Activated T-cell treated with anti-CD3 and anti-CD28 coated beads, Interleukin-2, amount 50 U/mL, for 24 hours (primary cell): ENCODE results near the gene PTPRG.

Source experiments
- DNase-seq: peaks from one replicate; pipeline ENCODE4 v3.0.0-alpha.2; 2020
- H3K27ac Mint-ChIP-seq: 2 replicates; pipeline ENCODE4 v1.8.0; 2020; ENCODE audit warnings: mild to moderate bottlenecking, mixed read lengths
- H3K27me3 Mint-ChIP-seq: 2 replicates; pipeline ENCODE4 v1.8.0; 2020; ENCODE audit warnings: mixed read lengths
- H3K36me3 Mint-ChIP-seq: 2 replicates; pipeline ENCODE4 v1.8.0; 2020; ENCODE audit warnings: low read depth, mixed read lengths
- H3K4me1 Mint-ChIP-seq: 2 replicates; pipeline ENCODE4 v1.8.0; 2020; ENCODE audit warnings: low read depth, mixed read lengths
- H3K4me3 Mint-ChIP-seq: 2 replicates; pipeline ENCODE4 v1.8.0; 2020; ENCODE audit warnings: mild to moderate bottlenecking, moderate library complexity, mixed read lengths
- H3K9me3 Mint-ChIP-seq: 2 replicates; pipeline ENCODE4 v1.8.0; 2020; ENCODE audit warnings: mixed read lengths

PTPRG gene

DNA sequence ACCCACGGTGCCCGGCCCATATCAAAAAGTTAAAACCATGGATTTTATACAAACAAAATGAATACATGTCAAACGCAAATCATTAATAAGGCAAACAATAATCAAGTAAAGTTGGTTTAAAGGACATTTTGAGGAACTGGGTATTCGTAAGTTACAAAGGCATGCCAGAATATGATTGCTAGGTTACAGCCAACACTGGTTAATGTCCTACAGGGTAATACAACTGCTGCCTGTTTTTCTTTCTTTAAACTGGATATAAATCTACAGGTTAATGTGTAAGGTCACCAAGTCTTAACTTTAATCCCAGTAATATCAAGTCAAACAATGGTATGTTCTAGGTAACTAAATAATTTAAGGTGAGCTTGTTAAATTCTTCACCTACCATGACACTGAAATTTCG lies 166.1 kb downstream of the PTPRG start:
- Mint-ChIP-seq H3K36me3 (no peaks in the 10 kb centered on the region), H3K27me3 (no peaks in the 10 kb centered on the region), H3K27ac (no peak overlapping the region), H3K4me1 (no peaks in the 10 kb centered on the region), H3K4me3 (no peak overlapping the region), H3K9me3 (peaks cover 3% of the 10 kb centered on the region)
- DNase-seq: no peak

DNA sequence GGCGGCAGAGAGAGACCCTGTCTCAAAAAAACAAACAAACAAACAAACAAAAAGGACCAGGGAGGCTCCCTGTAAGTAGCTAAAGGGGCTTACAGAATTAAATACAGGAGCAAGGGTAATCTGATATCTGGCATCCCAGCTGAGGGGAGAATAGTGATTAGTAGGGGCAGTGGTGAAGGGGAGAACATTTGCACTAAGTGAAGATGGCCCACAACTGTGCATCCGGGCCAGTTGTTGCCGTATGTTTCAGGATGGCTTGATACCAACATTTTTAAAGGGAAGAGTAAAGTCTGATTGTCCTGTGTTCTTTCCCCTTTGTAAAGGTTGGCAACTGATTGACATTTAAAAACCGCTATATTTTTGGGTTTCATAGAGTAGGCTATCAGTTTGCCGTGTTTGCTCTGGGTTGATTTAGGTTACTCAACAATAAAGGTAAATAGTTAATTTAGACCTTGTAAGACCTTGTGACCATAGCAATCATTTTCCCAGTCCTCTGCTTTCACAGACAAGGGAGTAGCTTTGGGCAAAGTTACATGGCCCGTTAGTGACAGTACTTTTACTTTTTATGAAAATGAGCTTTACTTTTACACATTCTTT lies 167.8 kb downstream of the PTPRG start:
- no peak overlapping the region for H3K4me3 Mint-ChIP-seq
- no peak overlapping the region for H3K27ac Mint-ChIP-seq
- H3K4me1 Mint-ChIP-seq: no peaks in the 10 kb centered on the region
- no peak for DNase-seq
- no peaks in the 10 kb centered on the region for H3K9me3 Mint-ChIP-seq
- no peaks in the 10 kb centered on the region for H3K27me3 Mint-ChIP-seq
- no peaks in the 10 kb centered on the region for H3K36me3 Mint-ChIP-seq

DNA sequence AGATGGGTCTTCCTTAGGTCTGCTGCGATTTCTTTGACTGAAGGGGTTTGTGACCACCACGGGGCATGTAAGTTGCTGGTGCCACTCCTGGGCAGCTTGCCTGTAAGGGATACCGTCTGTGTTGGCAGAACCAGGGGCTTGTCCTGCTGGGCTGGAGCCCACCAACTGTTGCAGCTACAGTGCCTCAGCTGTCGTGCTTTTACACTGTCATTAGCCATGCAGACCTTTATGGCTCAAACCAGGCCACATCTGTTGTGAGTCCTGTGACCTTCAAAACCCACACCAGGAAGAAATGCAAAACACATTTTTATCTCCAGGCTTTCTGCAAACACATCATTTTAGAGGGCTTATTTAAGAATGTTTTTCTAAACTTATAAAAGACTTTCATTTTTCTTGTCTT lies 168.7 kb downstream of the PTPRG start:
- Mint-ChIP-seq H3K9me3 (no peaks in the 10 kb centered on the region), H3K27ac (no peak overlapping the region), H3K36me3 (no peaks in the 10 kb centered on the region), H3K27me3 (no peaks in the 10 kb centered on the region), H3K4me1 (no peaks in the 10 kb centered on the region), H3K4me3 (no peak overlapping the region)
- DNase-seq: no peak

DNA sequence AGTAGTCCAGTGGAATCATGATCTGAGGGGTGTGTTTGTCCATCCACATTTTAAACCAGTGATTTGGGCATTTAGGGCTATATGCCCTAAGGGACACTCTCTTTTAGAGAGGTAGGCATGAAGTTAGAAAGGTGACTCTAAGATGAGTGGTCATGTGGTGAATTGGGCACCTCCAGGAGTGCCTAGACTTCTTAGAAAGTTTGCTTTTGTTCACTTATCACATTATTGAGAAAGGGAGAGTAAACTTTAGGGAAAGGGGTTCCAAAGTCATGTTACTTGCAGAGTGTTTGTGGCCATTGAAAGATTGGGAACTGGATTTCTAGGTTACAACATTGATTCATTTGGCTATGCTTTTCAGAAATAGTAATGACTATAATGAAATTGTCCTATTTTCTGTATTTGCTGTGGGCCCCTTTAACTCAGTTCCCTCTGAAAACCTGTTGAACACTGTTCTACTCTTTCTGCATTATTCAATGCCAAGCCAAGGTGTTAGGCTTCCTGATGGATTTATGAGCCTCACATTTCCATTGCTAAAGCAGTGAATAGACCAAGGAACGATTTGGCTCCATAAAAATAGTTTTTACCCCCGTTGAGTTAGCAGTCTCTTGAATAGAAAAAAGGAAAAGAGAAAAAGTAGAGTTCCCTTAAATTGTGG lies 169.3 kb downstream of the PTPRG start:
- no peak for DNase-seq
- H3K27ac Mint-ChIP-seq: no peak overlapping the region
- no peaks in the 10 kb centered on the region for H3K9me3 Mint-ChIP-seq
- H3K27me3 Mint-ChIP-seq: no peaks in the 10 kb centered on the region
- H3K4me1 Mint-ChIP-seq: no peaks in the 10 kb centered on the region
- no peaks in the 10 kb centered on the region for H3K36me3 Mint-ChIP-seq
- no peak overlapping the region for H3K4me3 Mint-ChIP-seq

DNA sequence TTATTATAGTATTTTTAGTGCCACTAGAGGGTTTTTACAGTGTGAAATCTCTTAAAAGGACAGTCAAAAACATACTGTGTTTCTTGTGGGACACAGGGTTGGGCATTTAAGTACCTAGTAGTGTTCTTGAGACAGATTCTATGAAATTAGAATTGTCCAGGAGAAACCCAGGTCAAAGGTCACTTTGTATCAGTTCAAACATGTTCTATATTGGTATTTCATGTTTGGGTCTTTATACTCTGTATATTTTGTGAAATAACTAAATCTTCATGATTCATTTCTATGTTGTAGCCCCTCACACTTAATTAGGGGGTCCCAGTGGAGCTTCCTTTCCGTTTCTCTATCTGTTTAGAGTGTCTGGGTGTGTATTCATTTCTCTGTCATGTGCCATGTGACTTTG lies 171.6 kb downstream of the PTPRG start:
- no peak overlapping the region for H3K27ac Mint-ChIP-seq
- no peaks in the 10 kb centered on the region for H3K4me1 Mint-ChIP-seq
- DNase-seq: no peak
- no peaks in the 10 kb centered on the region for H3K27me3 Mint-ChIP-seq
- H3K4me3 Mint-ChIP-seq: no peak overlapping the region
- no peaks in the 10 kb centered on the region for H3K9me3 Mint-ChIP-seq
- no peaks in the 10 kb centered on the region for H3K36me3 Mint-ChIP-seq

DNA sequence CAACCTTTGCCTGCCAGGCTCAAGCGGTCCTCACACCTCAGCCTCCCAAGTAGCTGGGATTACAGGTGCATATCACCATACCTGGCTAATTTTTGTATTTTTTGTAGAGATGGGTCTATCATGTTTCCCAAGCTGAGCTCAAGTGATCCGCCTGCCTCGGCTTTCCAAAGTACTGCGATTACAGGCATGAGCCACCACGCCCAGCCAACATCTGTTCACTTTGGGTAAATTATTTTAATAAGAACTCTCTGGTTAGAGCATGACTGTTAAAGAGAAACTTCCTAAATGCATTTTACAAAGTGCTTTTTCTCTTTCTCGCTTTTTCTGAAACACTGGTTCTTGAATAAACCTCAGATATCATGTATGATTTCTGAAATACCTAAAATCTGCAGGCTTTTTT lies 172.5 kb downstream of the PTPRG start:
- Mint-ChIP-seq H3K9me3 (no peaks in the 10 kb centered on the region), H3K27ac (no peak overlapping the region), H3K4me3 (no peak overlapping the region), H3K4me1 (no peaks in the 10 kb centered on the region), H3K27me3 (no peaks in the 10 kb centered on the region), H3K36me3 (no peaks in the 10 kb centered on the region)
- DNase-seq: no peak

DNA sequence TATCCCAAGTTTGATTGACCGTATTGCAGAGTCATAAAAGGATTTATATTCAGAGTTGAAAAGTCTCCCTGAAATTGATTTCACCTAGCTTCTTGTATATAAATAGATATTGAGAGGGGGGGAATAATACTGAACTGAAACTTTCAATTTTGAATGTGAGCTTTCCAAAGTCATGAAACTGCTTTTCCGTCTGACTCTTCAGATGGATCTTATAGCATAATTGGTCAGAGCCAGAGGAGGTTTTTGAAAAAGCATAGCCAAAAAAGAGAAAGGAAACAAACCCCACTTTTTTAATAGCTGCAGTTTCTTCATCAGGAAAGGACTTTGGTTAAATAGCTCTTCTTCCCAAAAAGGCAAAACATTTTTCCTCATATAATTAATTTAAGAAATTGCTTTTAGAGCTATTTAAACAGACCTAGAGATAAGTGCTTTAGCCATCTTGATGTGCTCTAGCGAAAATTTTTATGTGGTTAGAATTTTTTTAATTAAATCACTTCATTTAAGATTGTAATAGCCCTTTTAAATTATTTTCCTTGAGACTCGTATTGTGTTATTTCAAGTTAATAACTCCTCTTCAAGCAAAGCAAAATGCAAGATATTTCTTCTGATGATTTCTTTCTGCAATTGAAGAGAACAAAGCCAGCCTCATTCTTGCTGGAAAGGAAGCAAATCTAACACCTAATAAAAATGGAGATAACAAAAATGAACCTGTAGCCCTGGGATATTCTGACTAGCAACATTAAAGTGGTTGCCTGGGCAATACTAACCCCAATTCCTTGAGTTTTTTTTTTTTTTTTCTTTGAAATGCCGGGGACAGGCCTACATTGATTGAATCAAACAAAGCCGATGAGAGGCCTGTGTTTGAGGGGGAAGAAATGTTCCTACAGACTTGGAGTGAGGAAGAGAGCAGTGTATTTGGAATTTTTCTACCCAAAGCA lies 173.6 kb downstream of the PTPRG start:
- Mint-ChIP-seq H3K4me3 (no peak overlapping the region), H3K27me3 (no peaks in the 10 kb centered on the region), H3K9me3 (no peaks in the 10 kb centered on the region), H3K27ac (no peak overlapping the region), H3K36me3 (no peaks in the 10 kb centered on the region), H3K4me1 (no peaks in the 10 kb centered on the region)
- no peak for DNase-seq

DNA sequence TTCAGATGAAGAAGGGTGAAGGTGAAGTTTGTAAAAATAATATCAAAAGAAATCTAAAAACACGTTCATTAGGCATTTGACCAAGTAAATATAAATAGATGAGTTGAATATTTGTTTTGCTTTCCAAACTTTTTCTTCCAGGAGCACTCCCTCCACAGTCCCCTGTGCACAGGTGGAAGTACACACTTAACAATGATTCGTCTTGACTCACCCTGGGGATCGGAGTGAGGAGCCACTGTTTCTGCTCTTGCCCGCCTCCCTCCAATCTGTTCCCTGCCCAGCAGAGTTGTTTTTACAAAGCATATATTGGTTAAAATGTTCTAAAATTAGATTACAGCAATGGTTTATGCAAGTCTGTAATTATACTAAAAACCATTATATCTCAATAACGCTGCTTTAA lies 175.1 kb downstream of the PTPRG start:
- Mint-ChIP-seq H3K4me1 (no peaks in the 10 kb centered on the region), H3K27ac (no peak overlapping the region), H3K9me3 (no peaks in the 10 kb centered on the region), H3K36me3 (no peaks in the 10 kb centered on the region), H3K27me3 (no peaks in the 10 kb centered on the region), H3K4me3 (no peak overlapping the region)
- DNase-seq: no peak

DNA sequence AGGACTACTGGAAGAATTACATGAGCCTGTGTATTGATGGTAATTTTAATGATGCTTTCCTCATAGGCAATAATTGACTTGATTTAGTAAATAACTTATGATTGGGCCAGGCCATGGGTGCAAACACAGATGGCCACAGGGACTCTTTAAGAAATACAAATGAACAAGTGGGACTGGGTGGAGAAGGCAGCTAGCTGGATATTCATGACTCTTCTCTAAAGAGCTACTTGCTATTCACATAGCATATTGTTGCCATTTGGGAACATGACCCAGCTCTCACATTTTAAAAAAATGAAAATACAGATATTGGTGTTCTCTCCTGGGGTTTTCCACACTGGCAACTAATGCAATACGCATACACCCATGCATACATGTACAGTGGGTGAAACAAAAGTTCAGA lies 178.3 kb downstream of the PTPRG start:
- H3K27ac Mint-ChIP-seq: no peak overlapping the region
- no peaks in the 10 kb centered on the region for H3K27me3 Mint-ChIP-seq
- H3K4me1 Mint-ChIP-seq: no peaks in the 10 kb centered on the region
- H3K36me3 Mint-ChIP-seq: no peaks in the 10 kb centered on the region
- DNase-seq: no peak
- H3K4me3 Mint-ChIP-seq: no peak overlapping the region
- H3K9me3 Mint-ChIP-seq: no peaks in the 10 kb centered on the region

DNA sequence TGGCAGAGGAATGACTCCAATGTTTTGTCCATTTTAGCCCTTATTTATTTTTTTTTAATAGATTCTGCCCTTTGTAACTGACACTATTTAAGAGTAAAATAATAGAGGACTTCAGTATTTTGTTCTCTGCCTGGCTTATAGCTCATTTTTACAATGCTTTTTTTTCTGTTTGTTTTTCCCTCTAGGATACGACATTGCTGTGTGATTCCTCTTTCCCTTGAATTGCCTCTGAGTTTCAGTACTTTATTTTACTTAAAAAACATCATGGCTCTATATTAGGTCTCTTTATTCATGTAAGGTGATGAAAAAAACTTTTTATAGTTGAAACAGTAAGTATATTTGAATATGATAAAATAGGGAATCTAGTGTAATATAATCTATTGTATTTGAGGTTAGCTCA lies 179.1 kb downstream of the PTPRG start:
- DNase-seq: no peak
- Mint-ChIP-seq H3K4me1 (no peaks in the 10 kb centered on the region), H3K4me3 (no peak overlapping the region), H3K27ac (no peak overlapping the region), H3K27me3 (no peaks in the 10 kb centered on the region), H3K36me3 (no peaks in the 10 kb centered on the region), H3K9me3 (no peaks in the 10 kb centered on the region)

DNA sequence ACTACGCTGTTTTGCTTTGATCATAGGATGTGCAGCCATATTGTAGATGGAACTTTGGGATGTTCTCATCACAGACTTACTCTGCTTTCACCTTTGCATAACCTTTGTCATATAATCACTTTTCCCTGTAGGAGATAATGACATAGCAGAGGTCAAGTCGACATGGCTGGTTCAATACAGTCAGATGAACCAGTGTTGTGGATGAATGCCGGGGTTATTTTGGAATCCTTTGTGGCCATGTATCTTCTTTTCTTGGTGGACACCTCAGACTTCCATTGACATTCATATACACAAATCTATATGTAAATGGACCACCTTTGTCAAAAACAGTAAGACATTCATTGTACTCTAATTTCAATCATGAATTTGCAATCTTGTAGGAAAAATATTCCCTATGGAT lies 180.2 kb downstream of the PTPRG start:
- H3K4me1 Mint-ChIP-seq: no peaks in the 10 kb centered on the region
- DNase-seq: no peak
- no peaks in the 10 kb centered on the region for H3K9me3 Mint-ChIP-seq
- no peak overlapping the region for H3K4me3 Mint-ChIP-seq
- H3K36me3 Mint-ChIP-seq: no peaks in the 10 kb centered on the region
- no peak overlapping the region for H3K27ac Mint-ChIP-seq
- H3K27me3 Mint-ChIP-seq: no peaks in the 10 kb centered on the region

DNA sequence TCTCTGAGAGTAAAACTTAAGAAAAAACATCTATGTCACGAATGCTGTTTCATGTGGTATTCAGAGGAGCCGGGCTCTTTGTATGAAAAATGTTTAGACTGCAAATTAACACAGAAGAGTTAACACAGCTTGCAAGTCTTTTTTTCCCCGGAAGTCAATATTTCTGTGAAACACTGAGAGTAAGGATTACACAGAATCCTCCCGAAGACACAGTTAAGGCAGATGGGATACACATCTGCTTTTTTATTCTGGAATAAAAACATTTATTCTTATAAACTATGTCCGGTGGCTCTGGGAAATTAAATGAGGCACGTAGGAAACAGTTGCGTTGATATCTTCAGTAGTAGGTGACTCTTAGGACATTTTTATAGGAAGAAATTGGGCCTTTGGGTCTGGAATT lies 180.6 kb downstream of the PTPRG start:
- H3K4me1 Mint-ChIP-seq: no peaks in the 10 kb centered on the region
- no peak for DNase-seq
- H3K27ac Mint-ChIP-seq: no peak overlapping the region
- H3K36me3 Mint-ChIP-seq: no peaks in the 10 kb centered on the region
- H3K4me3 Mint-ChIP-seq: no peak overlapping the region
- H3K9me3 Mint-ChIP-seq: no peaks in the 10 kb centered on the region
- no peaks in the 10 kb centered on the region for H3K27me3 Mint-ChIP-seq

DNA sequence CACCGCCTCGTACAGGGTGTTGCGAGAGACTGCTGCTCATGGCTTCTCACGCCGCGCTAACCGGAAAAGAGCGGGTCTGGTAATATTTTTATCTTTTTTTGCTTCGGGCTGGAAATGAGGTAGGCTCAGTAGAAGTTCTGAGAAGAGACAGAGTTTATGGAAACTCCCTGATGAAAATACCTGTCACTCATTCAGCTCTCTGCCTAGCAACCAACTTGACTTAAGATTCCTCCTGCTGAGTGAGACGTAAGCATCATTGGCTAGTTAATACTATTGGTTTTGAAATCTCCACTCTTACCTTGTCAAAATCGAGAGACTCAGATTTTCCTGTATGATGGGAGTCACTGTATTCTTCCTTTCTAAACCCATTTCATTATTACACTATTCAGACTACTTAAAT lies 181.7 kb downstream of the PTPRG start:
- Mint-ChIP-seq H3K4me1 (no peaks in the 10 kb centered on the region), H3K36me3 (no peaks in the 10 kb centered on the region), H3K27ac (no peak overlapping the region), H3K9me3 (no peaks in the 10 kb centered on the region), H3K4me3 (no peak overlapping the region), H3K27me3 (no peaks in the 10 kb centered on the region)
- no peak for DNase-seq

DNA sequence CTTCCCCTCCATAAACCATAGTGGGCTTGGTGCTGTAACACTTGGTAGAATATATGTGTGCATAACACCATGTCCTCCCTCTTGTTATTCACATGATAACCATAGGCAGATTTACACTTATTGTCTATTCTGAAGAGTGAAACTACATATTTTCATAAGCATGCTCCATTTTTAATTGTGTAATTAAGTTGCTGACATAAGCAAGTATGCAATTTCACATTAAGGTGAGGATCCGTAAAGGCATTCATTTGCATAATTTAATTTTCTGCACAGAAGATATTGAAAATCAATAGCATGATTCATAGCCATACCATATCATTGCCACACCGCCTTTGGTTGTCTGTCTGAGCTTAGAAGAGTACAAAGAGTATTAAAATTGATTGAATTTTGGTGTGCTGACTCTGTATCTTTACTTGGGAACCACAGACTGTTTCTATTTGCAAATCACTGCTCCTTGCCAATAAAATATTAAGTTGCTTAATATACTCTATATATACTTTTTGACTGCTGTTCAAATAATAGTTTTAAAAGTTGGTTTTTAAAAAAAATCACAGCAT lies 182.4 kb downstream of the PTPRG start:
- no peaks in the 10 kb centered on the region for H3K36me3 Mint-ChIP-seq
- H3K27ac Mint-ChIP-seq: no peak overlapping the region
- no peak overlapping the region for H3K4me3 Mint-ChIP-seq
- H3K27me3 Mint-ChIP-seq: no peaks in the 10 kb centered on the region
- no peaks in the 10 kb centered on the region for H3K4me1 Mint-ChIP-seq
- H3K9me3 Mint-ChIP-seq: no peaks in the 10 kb centered on the region
- no peak for DNase-seq

DNA sequence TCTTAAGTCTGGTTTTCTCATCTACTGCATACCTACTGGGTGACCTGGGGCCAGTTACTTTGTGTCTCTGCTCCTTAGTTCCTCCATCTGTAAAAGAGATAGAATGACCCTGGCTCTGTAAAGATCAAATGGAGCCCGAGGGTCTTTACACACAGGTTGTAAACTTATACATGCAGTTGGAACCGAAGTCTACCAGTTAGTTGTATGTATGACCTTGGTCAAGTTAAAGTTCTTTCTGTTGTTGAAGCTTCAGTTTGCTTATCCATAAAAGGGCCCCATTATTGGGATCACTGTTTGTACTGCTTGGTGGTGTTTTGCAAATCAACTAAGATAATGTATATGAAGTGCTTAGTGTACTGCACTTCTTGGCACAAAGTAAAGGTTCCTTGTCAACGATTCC lies 186.9 kb downstream of the PTPRG start:
- H3K36me3 Mint-ChIP-seq: no peaks in the 10 kb centered on the region
- no peak overlapping the region for H3K27ac Mint-ChIP-seq
- no peak overlapping the region for H3K4me3 Mint-ChIP-seq
- no peak for DNase-seq
- H3K27me3 Mint-ChIP-seq: no peaks in the 10 kb centered on the region
- no peaks in the 10 kb centered on the region for H3K4me1 Mint-ChIP-seq
- H3K9me3 Mint-ChIP-seq: no peaks in the 10 kb centered on the region
